Activated T-cell treated with anti-CD3 and anti-CD28 coated beads, Interleukin-2, amount 50 U/mL, for 4 hours (primary cell): ENCODE measurements around the gene CCDC187. TPM values are rescaled to one million over a fixed set of nuclear protein-coding genes. Genes with fewer than 3 reads are reported as not detected.
"Not testable (repeated sequence)": the region's sequence is repeated elsewhere in the genome, so short reads cannot be mapped to it uniquely, and the experiment has no call there.

ENCODE experiments used
- ATAC-seq, 2 donors: fragments of 200-7000 bp; cut with Tn5 transposase; one replicate each; pipeline ENCODE4 v1.10.0; 2021
- DNase-seq: peaks from one replicate; pipeline ENCODE4 v3.0.0-alpha.2; 2020
- H3K27me3 Mint-ChIP-seq: one replicate; pipeline ENCODE4 v1.8.0; 2021; ENCODE audit warnings: low read depth, mixed read lengths
- H3K36me3 Mint-ChIP-seq: one replicate; pipeline ENCODE4 v1.8.0; 2022; ENCODE audit warnings: mixed read lengths; ENCODE audit not compliant: insufficient read depth
- H3K4me1 Mint-ChIP-seq: one replicate; pipeline ENCODE4 v1.8.0; 2021; ENCODE audit warnings: low read depth, mixed read lengths
- H3K4me3 Mint-ChIP-seq: one replicate; pipeline ENCODE4 v1.8.0; 2021; ENCODE audit warnings: mild to moderate bottlenecking, moderate library complexity, mixed read lengths
- H3K9me3 Mint-ChIP-seq: one replicate; pipeline ENCODE4 v1.8.0; 2021; ENCODE audit warnings: mixed read lengths
- total RNA-seq, 3 donors: library from RNA; stranded (reverse); gene quantifications; one replicate each; pipeline ENCODE4 v1.2.1, GENCODE V29; 2021

The CCDC187 gene
- total RNA-seq, 3 donors from 2014 or later = 0.11 TPM; not detected in 2

- H3K27me3 Mint-ChIP-seq, DNase-seq, ATAC-seq, H3K9me3 Mint-ChIP-seq, H3K4me3 Mint-ChIP-seq: not testable (repeated sequence)
- peaks cover 31% of the 10 kb centered on the region for H3K4me1 Mint-ChIP-seq
- H3K36me3 Mint-ChIP-seq = peaks cover 14% of the 10 kb centered on the region
These were observed 67.2 kb downstream of the CCDC187 start for GRCh38 chr9:136236471-136237410.

- DNase-seq (no peak), ATAC-seq (no peak)
- H3K9me3 Mint-ChIP-seq = no peaks in the 10 kb centered on the region
- no peak overlapping the region for H3K4me3 Mint-ChIP-seq
- peaks cover 16% of the 10 kb centered on the region for H3K36me3 Mint-ChIP-seq
- peaks cover 28% of the 10 kb centered on the region for H3K4me1 Mint-ChIP-seq
- H3K27me3 Mint-ChIP-seq = no peaks in the 10 kb centered on the region
These were observed 68.0 kb downstream of the CCDC187 start for GRCh38 chr9:136235709-136236455.

- no peak for ATAC-seq
- peaks cover 28% of the 10 kb centered on the region for H3K4me1 Mint-ChIP-seq
- no peaks in the 10 kb centered on the region for H3K27me3 Mint-ChIP-seq
- DNase-seq = no peak
- no peaks in the 10 kb centered on the region for H3K9me3 Mint-ChIP-seq
- peaks cover 16% of the 10 kb centered on the region for H3K36me3 Mint-ChIP-seq
- no peak overlapping the region for H3K4me3 Mint-ChIP-seq
These were observed 68.7 kb downstream of the CCDC187 start for GRCh38 chr9:136235171-136235570.

GRCh38 chr9:136234597-136234996 is 69.3 kb downstream of the CCDC187 start:
- Mint-ChIP-seq H3K9me3 (no peaks in the 10 kb centered on the region), H3K36me3 (peaks cover 16% of the 10 kb centered on the region), H3K4me1 (peaks cover 27% of the 10 kb centered on the region), H3K4me3 (no peak overlapping the region), H3K27me3 (no peaks in the 10 kb centered on the region)
- DNase-seq (no peak), ATAC-seq (peak in 1 of 2 donors; percentile 38)

GRCh38 chr9:136233868-136234267 is 70.0 kb downstream of the CCDC187 start:
- Mint-ChIP-seq H3K4me1 (peaks cover 21% of the 10 kb centered on the region), H3K9me3 (no peaks in the 10 kb centered on the region), H3K4me3 (no peak overlapping the region), H3K36me3 (peaks cover 16% of the 10 kb centered on the region), H3K27me3 (no peaks in the 10 kb centered on the region)
- no peak for ATAC-seq
- no peak for DNase-seq

GRCh38 chr9:136233411-136233810 is 70.5 kb downstream of the CCDC187 start:
- ATAC-seq (no peak), DNase-seq (no peak)
- H3K27me3 Mint-ChIP-seq = no peaks in the 10 kb centered on the region
- H3K9me3 Mint-ChIP-seq = no peaks in the 10 kb centered on the region
- H3K4me1 Mint-ChIP-seq = peaks cover 24% of the 10 kb centered on the region
- H3K4me3 Mint-ChIP-seq = no peak overlapping the region
- peaks cover 18% of the 10 kb centered on the region for H3K36me3 Mint-ChIP-seq

- H3K27me3 Mint-ChIP-seq = no peaks in the 10 kb centered on the region
- H3K4me1 Mint-ChIP-seq = peaks cover 26% of the 10 kb centered on the region
- DNase-seq (no peak), ATAC-seq (no peak)
- no peaks in the 10 kb centered on the region for H3K9me3 Mint-ChIP-seq
- H3K36me3 Mint-ChIP-seq = peaks cover 18% of the 10 kb centered on the region
- no peak overlapping the region for H3K4me3 Mint-ChIP-seq
These were observed 70.9 kb downstream of the CCDC187 start for GRCh38 chr9:136232969-136233368.

GRCh38 chr9:136231478-136232297 is 72.2 kb downstream of the CCDC187 start:
- peaks cover 18% of the 10 kb centered on the region for H3K36me3 Mint-ChIP-seq
- peak; percentile 50 to 76 for ATAC-seq
- peak overlapping the region; percentile 57 for H3K4me3 Mint-ChIP-seq

GRCh38 chr9:136230773-136231172 is 73.1 kb downstream of the CCDC187 start:
- Mint-ChIP-seq H3K9me3 (no peaks in the 10 kb centered on the region), H3K4me3 (no peak overlapping the region), H3K27me3 (no peaks in the 10 kb centered on the region), H3K36me3 (peaks cover 18% of the 10 kb centered on the region), H3K4me1 (peaks cover 31% of the 10 kb centered on the region)
- no peak for DNase-seq
- ATAC-seq = no peak

More at GRCh38 chr9:136231478-136232297, 72.2 kb downstream of the CCDC187 start:
- no peak for DNase-seq
- Mint-ChIP-seq H3K4me1 (peaks cover 26% of the 10 kb centered on the region), H3K27me3 (no peaks in the 10 kb centered on the region), H3K9me3 (no peaks in the 10 kb centered on the region)

GRCh38 chr9:136230365-136230764 is 73.5 kb downstream of the CCDC187 start:
- no peak for ATAC-seq
- Mint-ChIP-seq H3K4me3 (no peak overlapping the region), H3K27me3 (no peaks in the 10 kb centered on the region), H3K4me1 (peaks cover 35% of the 10 kb centered on the region), H3K9me3 (no peaks in the 10 kb centered on the region), H3K36me3 (peaks cover 16% of the 10 kb centered on the region)
- DNase-seq = no peak

- Mint-ChIP-seq H3K9me3 (no peaks in the 10 kb centered on the region), H3K36me3 (peaks cover 14% of the 10 kb centered on the region), H3K27me3 (no peaks in the 10 kb centered on the region), H3K4me3 (no peak overlapping the region), H3K4me1 (peaks cover 40% of the 10 kb centered on the region)
- ATAC-seq = no peak
- no peak for DNase-seq
These were observed 74.5 kb downstream of the CCDC187 start for GRCh38 chr9:136229096-136230065.

- H3K9me3 Mint-ChIP-seq = no peaks in the 10 kb centered on the region
- H3K4me3 Mint-ChIP-seq = no peak overlapping the region
- H3K36me3 Mint-ChIP-seq = peaks cover 18% of the 10 kb centered on the region
- H3K4me1 Mint-ChIP-seq = peaks cover 36% of the 10 kb centered on the region
- H3K27me3 Mint-ChIP-seq = no peaks in the 10 kb centered on the region
- no peak for DNase-seq
- peak in 1 of 2 donors; percentile 27 for ATAC-seq
These were observed 75.6 kb downstream of the CCDC187 start for GRCh38 chr9:136228107-136228875.
